ENCODE measurements around the gene DDAH1. TPM values are rescaled to one million over a fixed set of nuclear protein-coding genes. Genes with fewer than 3 reads are reported as not detected.

DDAH1 gene
- total and polyA plus RNA-seq, 2 of the 8 experiments (the other 6 are each of a cell fraction or from before 2014, with no cell fraction given), result 22.8 to 54.5 TPM

DNA sequence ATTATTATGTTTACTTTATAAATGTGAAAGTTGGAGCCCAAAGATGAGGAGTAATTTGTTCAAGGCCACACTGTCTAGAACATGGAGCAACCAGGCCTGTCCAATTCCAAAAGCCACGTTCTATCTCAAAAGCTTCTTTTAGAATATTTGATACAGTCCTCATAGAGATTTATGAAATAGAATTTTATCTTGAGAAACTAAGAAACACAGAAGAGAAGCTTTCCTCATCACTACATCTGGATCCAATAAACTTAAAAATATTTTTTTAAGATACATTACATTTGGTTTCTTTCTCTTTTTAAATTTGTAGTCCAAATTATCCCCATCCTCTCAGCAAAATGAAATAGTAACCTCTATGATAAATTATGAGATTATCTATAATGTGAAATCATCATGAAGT is 58.9 kb downstream of the DDAH1 start (continued):
- TF ChIP-seq, protein P1, sequence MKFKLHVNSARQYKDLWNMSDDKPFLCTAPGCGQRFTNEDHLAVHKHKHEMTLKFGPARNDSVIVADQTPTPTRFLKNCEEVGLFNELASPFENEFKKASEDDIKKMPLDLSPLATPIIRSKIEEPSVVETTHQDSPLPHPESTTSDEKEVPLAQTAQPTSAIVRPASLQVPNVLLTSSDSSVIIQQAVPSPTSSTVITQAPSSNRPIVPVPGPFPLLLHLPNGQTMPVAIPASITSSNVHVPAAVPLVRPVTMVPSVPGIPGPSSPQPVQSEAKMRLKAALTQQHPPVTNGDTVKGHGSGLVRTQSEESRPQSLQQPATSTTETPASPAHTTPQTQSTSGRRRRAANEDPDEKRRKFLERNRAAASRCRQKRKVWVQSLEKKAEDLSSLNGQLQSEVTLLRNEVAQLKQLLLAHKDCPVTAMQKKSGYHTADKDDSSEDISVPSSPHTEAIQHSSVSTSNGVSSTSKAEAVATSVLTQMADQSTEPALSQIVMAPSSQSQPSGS (IDR thresholded peaks at IDR 0.05; ENCODE audit: low read length), result no peak
- TF ChIP-seq KDM5A (IDR thresholded peaks at IDR 0.05; ENCODE audit: low read length) (no peak), NRF1 (IDR thresholded peaks at IDR 0.05; ENCODE audit: low read depth, low read length) (no peak)
- TF ChIP-seq, protein P2, sequence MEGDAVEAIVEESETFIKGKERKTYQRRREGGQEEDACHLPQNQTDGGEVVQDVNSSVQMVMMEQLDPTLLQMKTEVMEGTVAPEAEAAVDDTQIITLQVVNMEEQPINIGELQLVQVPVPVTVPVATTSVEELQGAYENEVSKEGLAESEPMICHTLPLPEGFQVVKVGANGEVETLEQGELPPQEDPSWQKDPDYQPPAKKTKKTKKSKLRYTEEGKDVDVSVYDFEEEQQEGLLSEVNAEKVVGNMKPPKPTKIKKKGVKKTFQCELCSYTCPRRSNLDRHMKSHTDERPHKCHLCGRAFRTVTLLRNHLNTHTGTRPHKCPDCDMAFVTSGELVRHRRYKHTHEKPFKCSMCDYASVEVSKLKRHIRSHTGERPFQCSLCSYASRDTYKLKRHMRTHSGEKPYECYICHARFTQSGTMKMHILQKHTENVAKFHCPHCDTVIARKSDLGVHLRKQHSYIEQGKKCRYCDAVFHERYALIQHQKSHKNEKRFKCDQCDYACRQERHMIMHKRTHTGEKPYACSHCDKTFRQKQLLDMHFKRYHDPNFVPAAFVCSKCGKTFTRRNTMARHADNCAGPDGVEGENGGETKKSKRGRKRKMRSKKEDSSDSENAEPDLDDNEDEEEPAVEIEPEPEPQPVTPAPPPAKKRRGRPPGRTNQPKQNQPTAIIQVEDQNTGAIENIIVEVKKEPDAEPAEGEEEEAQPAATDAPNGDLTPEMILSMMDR (IDR thresholded peaks at IDR 0.05; ENCODE audit: control extremely low read depth in 1 of 3, insufficient read depth in 1 of 3, low read depth in 1 of 3, low read length in 3 of 3), result no peak
